NCI-H1930 (cell line): ENCODE data around the gene TCF7L2.

Source experiments
- DNase-seq, 2 experiments: peaks; one replicate each; lab custom pipeline; 2025; lab: John Stamatoyannopoulos, UW

The TCF7L2 gene

GRCh38 chr10:113022265-113022664 lies 72.2 kb downstream of the TCF7L2 start:
- no peak for DNase-seq

- no peak for DNase-seq
Observed at GRCh38 chr10:113023017-113023416, 73.0 kb downstream of the TCF7L2 start.

GRCh38 chr10:113024930-113025329 lies 74.9 kb downstream of the TCF7L2 start:
- no peak for DNase-seq

- no peak for DNase-seq
Observed at GRCh38 chr10:113025487-113025886, 75.4 kb downstream of the TCF7L2 start.

- DNase-seq: no peak
Observed at GRCh38 chr10:113026679-113027078, 76.6 kb downstream of the TCF7L2 start.

GRCh38 chr10:113027230-113027573 lies 77.2 kb downstream of the TCF7L2 start:
- DNase-seq: no peak

GRCh38 chr10:113027574-113028455 lies 77.8 kb downstream of the TCF7L2 start:
- no peak for DNase-seq

- DNase-seq: no peak
Observed at GRCh38 chr10:113028456-113029440, 78.7 kb downstream of the TCF7L2 start.

- no peak for DNase-seq
Observed at GRCh38 chr10:113030453-113030852, 80.4 kb downstream of the TCF7L2 start.

GRCh38 chr10:113031147-113031546 lies 81.1 kb downstream of the TCF7L2 start:
- DNase-seq: no peak

GRCh38 chr10:113033991-113034390 lies 83.9 kb downstream of the TCF7L2 start:
- DNase-seq: no peak

GRCh38 chr10:113035732-113036312 lies 85.8 kb downstream of the TCF7L2 start:
- DNase-seq: no peak

- no peak for DNase-seq
Observed at GRCh38 chr10:113036619-113037018, 86.6 kb downstream of the TCF7L2 start.

GRCh38 chr10:113037218-113037617 lies 87.2 kb downstream of the TCF7L2 start:
- no peak for DNase-seq

- no peak for DNase-seq
Observed at GRCh38 chr10:113038183-113038582, 88.1 kb downstream of the TCF7L2 start.

GRCh38 chr10:113038985-113039384 lies 88.9 kb downstream of the TCF7L2 start:
- no peak for DNase-seq

GRCh38 chr10:113041324-113041723 lies 91.3 kb downstream of the TCF7L2 start:
- DNase-seq: no peak

- DNase-seq: no peak
Observed at GRCh38 chr10:113041841-113042750, 92.0 kb downstream of the TCF7L2 start.

- no peak for DNase-seq
Observed at GRCh38 chr10:113042868-113043267, 92.8 kb downstream of the TCF7L2 start.

GRCh38 chr10:113044016-113044755 lies 94.1 kb downstream of the TCF7L2 start:
- no peak for DNase-seq
